ENCODE results near the gene RUNX1. TPM values are rescaled to one million over a fixed set of nuclear protein-coding genes. Genes with fewer than 3 reads are reported as not detected.
A peak's percentile ranks its signal among the peaks of the same experiment; 100 is the strongest.

RUNX1 gene
- total RNA-seq, 1 experiment from 2014 or later, result 86.2 TPM

- ChIA-PET POLR2A (interaction anchor here (0.9 to 26.5 kb wide), 16 partner anchors 12 to 84 kb away, joined by 3 to 972 read pairs (median 4); no protein-coding TSS in a partner anchor), CTCF (interaction anchor here (0.7 to 4.5 kb wide), 6 partner anchors 10 to 108 kb away, joined by 3 to 27 read pairs (median 10); no protein-coding TSS in a partner anchor)
- H3K27ac Mint-ChIP-seq (ENCODE audit: low read depth, unreplicated experiment), result peak overlapping the region; percentile 93
- intact Hi-C loops (cut with micrococcal nuclease), result loop anchor here (2.0 kb wide), 1 partner anchor 53 kb away; no protein-coding TSS in a partner anchor
- H3K9me3 Mint-ChIP-seq (ENCODE audit: unreplicated experiment), result no peaks in the 10 kb centered on the region
- no peak for TF ChIP-seq CTCF (IDR thresholded peaks at IDR 0.05; ENCODE audit: unreplicated experiment)
- H3K36me3 Mint-ChIP-seq (ENCODE audit: insufficient read depth, unreplicated experiment), result peaks cover 78% of the 10 kb centered on the region
- H3K4me1 Mint-ChIP-seq (ENCODE audit: insufficient read depth, unreplicated experiment), result peaks cover 58% of the 10 kb centered on the region
- no peak overlapping the region for H3K4me3 Mint-ChIP-seq (ENCODE audit: unreplicated experiment)
- peak; percentile 52 for DNase-seq (ENCODE audit: unreplicated experiment)
- no peaks in the 10 kb centered on the region for H3K27me3 Mint-ChIP-seq (ENCODE audit: insufficient read depth, unreplicated experiment)
- no TSS peak for BruUV-seq (replicated peaks)
Measured at GRCh38 chr21:34797921-34798535, 251.1 kb downstream of the RUNX1 start.

DNA sequence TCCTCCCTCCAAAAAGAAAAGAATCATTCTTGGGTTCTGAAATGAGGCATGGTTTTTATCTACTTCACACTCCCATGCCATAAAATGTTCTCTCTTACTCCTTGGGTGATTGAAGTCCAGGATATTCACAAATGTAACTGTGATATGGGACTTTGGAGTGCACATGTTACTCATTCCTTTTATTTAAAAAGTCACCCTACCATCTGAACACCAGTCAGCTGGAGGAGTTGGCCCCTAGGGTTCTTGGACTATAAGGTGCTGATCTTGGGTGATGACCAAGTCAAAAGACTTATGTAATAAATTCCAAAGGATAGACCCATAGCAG lies 251.9 kb downstream of the RUNX1 start:
- peaks cover 78% of the 10 kb centered on the region for H3K36me3 Mint-ChIP-seq (ENCODE audit: insufficient read depth, unreplicated experiment)
- no peak for TF ChIP-seq CTCF (IDR thresholded peaks at IDR 0.05; ENCODE audit: unreplicated experiment)
- ChIA-PET POLR2A (interaction anchor here (0.7 to 26.5 kb wide), 19 partner anchors 11 to 372 kb away, joined by 3 to 972 read pairs (median 4); no protein-coding TSS in a partner anchor), CTCF (interaction anchor here (0.7 to 4.5 kb wide), 9 partner anchors 11 to 110 kb away, joined by 3 to 27 read pairs (median 9); no protein-coding TSS in a partner anchor)
- peak; percentile 52 for DNase-seq (ENCODE audit: unreplicated experiment)
- H3K27me3 Mint-ChIP-seq (ENCODE audit: insufficient read depth, unreplicated experiment), result no peaks in the 10 kb centered on the region
- intact Hi-C loops (cut with micrococcal nuclease), result no loop called here
- no peaks in the 10 kb centered on the region for H3K9me3 Mint-ChIP-seq (ENCODE audit: unreplicated experiment)
- H3K4me3 Mint-ChIP-seq (ENCODE audit: unreplicated experiment), result no peak overlapping the region
- peaks cover 58% of the 10 kb centered on the region for H3K4me1 Mint-ChIP-seq (ENCODE audit: insufficient read depth, unreplicated experiment)
- BruUV-seq (replicated peaks), result no TSS peak
- peak overlapping the region; percentile 96 for H3K27ac Mint-ChIP-seq (ENCODE audit: low read depth, unreplicated experiment)

DNA sequence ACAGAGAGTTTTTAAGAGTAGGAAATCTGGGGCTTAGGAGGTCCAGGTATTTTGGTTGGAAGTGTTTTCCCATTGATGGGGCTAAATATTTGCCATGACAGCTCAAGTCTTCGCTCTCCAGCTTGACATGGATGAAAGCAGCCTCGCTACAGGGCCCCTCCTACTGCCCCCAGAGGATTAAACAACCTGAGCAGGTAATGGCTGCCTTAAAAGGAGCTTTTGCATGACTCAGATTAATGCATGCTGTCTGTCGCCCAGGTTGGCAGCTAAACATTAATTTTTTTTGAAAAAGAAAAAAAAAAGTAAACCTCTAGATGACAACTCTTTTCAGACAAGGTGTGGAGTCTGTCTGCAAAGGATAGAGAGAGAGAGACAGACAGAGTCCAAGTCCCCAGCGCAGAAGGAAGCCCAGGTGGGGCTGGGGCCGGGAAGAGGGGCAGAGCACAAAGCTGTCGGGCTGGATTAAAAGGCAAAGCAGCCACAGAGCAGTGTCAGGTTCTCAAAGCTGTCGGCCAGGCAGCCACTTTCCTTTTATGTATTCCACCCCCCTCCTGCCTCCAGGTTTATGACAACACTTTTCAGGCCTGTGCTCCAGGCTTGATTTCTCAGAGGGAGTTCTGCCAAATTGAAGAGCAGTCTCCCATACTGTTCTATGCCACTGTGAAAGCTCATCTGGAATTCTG lies 252.4 kb downstream of the RUNX1 start:
- Mint-ChIP-seq H3K27ac (ENCODE audit: low read depth, unreplicated experiment) (peak overlapping the region; percentile 96), H3K9me3 (ENCODE audit: unreplicated experiment) (no peaks in the 10 kb centered on the region), H3K27me3 (ENCODE audit: insufficient read depth, unreplicated experiment) (no peaks in the 10 kb centered on the region), H3K4me1 (ENCODE audit: insufficient read depth, unreplicated experiment) (peaks cover 53% of the 10 kb centered on the region), H3K36me3 (ENCODE audit: insufficient read depth, unreplicated experiment) (peaks cover 74% of the 10 kb centered on the region), H3K4me3 (ENCODE audit: unreplicated experiment) (no peak overlapping the region)
- POLR2A ChIA-PET, result interaction anchor here (0.7 to 26.5 kb wide), 18 partner anchors 11 to 373 kb away, joined by 3 to 972 read pairs (median 6); no protein-coding TSS in a partner anchor
- BruUV-seq (replicated peaks), result no TSS peak
- no peak for TF ChIP-seq CTCF (IDR thresholded peaks at IDR 0.05; ENCODE audit: unreplicated experiment)
- DNase-seq (ENCODE audit: unreplicated experiment), result peak; percentile 56
- intact Hi-C loops (cut with micrococcal nuclease), result no loop called here
- CTCF ChIA-PET, result interaction anchor here (0.6 to 4.5 kb wide), 12 partner anchors 10 to 480 kb away, joined by 3 to 27 read pairs (median 6); no protein-coding TSS in a partner anchor
